Measurements from ENCODE around the gene FOXL2.

Gene FOXL2

DNA sequence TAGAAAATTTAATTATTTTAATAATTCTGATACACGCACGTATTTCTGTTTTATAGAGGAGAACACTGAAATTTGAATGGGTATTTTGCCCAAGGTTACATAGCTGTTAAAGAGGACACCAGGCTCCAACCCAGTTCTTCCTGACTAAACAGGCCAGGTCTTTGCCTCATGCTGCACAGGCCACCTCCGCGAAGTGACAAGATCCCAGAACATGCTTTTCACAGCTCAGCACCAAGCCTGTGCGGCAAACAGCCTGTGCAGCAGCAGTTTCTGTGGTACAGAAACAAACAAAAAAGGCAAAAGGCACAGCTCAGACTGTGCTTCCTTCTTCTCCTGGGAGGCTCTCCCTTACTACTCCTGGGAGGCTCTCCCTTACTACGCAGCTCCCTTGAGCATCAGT is 6.5 kb downstream of the FOXL2 start:
- DNase-seq (ENCODE audit: low spot score): no peak
- H3K4me3 ChIP-seq (ENCODE audit: severe bottlenecking): no peak overlapping the region
- H3K27me3 ChIP-seq (ENCODE audit: insufficient read depth, poor library complexity, severe bottlenecking): peaks cover 100% of the 10 kb centered on the region
- H3K27ac ChIP-seq (ENCODE audit: poor library complexity, severe bottlenecking): no peak overlapping the region
- TF ChIP-seq, protein P1, sequence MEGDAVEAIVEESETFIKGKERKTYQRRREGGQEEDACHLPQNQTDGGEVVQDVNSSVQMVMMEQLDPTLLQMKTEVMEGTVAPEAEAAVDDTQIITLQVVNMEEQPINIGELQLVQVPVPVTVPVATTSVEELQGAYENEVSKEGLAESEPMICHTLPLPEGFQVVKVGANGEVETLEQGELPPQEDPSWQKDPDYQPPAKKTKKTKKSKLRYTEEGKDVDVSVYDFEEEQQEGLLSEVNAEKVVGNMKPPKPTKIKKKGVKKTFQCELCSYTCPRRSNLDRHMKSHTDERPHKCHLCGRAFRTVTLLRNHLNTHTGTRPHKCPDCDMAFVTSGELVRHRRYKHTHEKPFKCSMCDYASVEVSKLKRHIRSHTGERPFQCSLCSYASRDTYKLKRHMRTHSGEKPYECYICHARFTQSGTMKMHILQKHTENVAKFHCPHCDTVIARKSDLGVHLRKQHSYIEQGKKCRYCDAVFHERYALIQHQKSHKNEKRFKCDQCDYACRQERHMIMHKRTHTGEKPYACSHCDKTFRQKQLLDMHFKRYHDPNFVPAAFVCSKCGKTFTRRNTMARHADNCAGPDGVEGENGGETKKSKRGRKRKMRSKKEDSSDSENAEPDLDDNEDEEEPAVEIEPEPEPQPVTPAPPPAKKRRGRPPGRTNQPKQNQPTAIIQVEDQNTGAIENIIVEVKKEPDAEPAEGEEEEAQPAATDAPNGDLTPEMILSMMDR (IDR thresholded peaks at IDR 0.05; ENCODE audit: poor library complexity, severe bottlenecking): no peak
- H3K36me3 ChIP-seq (ENCODE audit: low read depth): no peaks in the 10 kb centered on the region
- H3K4me1 ChIP-seq (ENCODE audit: insufficient read depth, poor library complexity, severe bottlenecking): no peaks in the 10 kb centered on the region
- ATAC-seq (ENCODE audit: low read depth): no peak
- H3K9me3 ChIP-seq (ENCODE audit: severe bottlenecking): no peaks in the 10 kb centered on the region

DNA sequence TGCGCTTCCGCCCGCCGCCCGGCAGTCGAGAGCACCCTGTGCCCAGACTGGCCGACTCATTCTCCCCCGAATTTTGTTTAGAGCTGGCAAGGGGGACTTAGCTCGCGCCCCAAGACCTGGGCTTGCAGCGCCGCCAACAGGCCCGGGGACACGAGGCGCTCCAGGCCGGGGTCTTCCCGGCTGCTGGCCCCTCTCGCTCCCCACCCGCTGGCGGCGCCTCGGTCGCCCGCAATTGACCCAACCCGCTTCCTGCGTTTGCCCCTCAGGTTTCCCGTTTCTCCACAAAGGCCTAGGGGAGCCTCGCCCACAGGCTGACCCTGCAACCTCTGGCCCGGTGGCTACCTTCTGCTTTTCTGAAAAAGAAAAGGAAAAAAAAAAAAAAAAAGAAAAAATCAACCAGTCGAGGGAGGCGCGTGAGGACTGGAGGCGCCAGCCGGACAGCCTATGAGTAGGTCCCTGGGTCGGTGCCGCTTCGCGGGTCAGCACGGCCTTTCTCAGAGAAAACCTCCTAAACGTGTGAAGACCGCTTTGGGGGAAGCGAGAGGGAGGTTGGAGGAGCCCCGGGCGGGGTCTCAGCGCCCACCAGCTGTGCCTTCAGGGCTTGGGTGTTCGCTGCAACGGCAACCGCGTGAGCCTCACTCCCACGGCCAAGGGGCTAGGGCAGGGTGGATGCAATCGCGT is 7.2 kb downstream of the FOXL2 start:
- no peaks in the 10 kb centered on the region for H3K4me1 ChIP-seq (ENCODE audit: insufficient read depth, poor library complexity, severe bottlenecking)
- H3K27me3 ChIP-seq (ENCODE audit: insufficient read depth, poor library complexity, severe bottlenecking): peaks cover 97% of the 10 kb centered on the region
- H3K36me3 ChIP-seq (ENCODE audit: low read depth): no peaks in the 10 kb centered on the region
- no peak for ATAC-seq (ENCODE audit: low read depth)
- no peak overlapping the region for H3K4me3 ChIP-seq (ENCODE audit: severe bottlenecking)
- DNase-seq (ENCODE audit: low spot score): no peak
- H3K9me3 ChIP-seq (ENCODE audit: severe bottlenecking): no peaks in the 10 kb centered on the region
- H3K27ac ChIP-seq (ENCODE audit: poor library complexity, severe bottlenecking): no peak overlapping the region
- TF ChIP-seq, protein P1 (IDR thresholded peaks at IDR 0.05; ENCODE audit: poor library complexity, severe bottlenecking): no peak

DNA sequence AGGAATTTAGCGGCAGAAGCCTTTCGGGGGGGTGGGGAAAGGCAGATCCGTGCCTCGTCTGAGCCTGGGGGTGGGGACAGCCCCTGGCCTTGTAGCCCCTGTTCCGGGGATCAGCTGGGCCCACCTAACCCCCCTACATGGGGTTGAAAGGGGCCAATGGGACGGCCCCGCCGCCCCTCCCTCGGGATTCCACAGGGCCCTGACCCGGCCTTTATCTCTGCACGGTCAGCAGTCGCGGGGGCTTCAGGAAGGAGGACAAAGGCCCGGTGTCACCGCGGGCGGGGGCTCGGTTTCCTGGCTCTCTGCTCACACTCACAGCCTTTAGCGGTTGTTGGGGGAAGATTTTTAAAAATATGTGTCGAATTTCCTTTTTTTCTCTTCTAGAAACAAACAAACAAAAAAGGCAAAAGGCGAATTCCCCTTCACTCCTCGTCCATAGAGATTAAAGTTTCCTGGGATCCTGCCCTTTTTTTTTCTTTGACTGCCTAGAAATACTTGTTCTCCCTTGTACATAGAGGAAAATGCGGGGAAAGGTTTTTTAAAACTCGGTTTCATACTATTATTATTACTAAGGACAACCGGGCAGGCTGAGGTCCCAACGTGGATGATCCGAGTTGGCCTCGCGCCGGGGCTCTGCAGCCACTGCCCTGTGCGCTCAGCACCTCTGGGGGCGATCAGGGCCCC is 7.9 kb downstream of the FOXL2 start:
- Histone ChIP-seq H3K27ac (ENCODE audit: poor library complexity, severe bottlenecking) (no peak overlapping the region), H3K36me3 (ENCODE audit: low read depth) (no peaks in the 10 kb centered on the region), H3K4me3 (ENCODE audit: severe bottlenecking) (no peak overlapping the region), H3K27me3 (ENCODE audit: insufficient read depth, poor library complexity, severe bottlenecking) (peaks cover 90% of the 10 kb centered on the region), H3K4me1 (ENCODE audit: insufficient read depth, poor library complexity, severe bottlenecking) (no peaks in the 10 kb centered on the region), H3K9me3 (ENCODE audit: severe bottlenecking) (no peaks in the 10 kb centered on the region)
- TF ChIP-seq, protein P1 (IDR thresholded peaks at IDR 0.05; ENCODE audit: poor library complexity, severe bottlenecking): no peak
- DNase-seq (ENCODE audit: low spot score) (no peak), ATAC-seq (ENCODE audit: low read depth) (no peak)

DNA sequence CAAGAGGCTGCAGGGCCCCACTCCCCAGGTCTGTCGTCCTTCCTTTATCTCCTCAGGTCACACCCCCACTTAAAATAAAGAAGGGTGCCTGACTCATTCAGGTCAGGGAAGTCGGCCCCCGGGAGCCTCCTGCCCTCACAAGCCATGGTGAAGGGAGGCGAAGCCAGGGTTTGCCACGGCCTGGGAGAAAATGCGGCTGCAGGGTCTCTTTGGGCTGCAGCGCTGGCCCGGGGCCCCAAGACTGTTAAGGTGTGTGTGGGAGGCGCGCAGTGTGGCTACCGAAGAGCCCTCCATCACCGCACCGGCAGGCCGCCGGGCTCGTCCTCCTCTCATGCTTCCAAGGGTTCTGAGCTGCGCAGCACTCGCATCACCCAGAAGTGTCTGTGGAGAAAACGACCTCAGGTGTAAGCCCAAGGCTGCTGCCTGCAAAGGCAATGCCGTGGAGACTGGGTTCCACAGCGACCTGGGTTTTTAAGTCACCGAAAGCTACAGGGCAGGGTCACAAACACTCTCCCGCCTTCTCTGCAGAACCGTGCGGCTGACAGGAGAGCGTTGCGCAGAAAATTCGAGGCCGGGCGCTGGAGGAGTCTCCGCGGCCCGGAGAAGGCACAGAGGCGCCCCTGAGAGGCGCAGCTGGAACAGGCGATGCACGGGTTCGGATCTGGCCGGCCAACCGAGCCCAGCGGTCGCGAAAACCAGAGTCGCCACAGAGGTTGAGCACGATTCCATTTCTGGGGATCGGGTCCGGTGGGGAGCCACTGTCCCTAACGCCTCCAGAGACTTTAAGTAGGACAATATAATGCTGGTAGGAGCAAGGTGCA is 8.7 kb downstream of the FOXL2 start:
- Histone ChIP-seq H3K9me3 (ENCODE audit: severe bottlenecking) (no peaks in the 10 kb centered on the region), H3K27ac (ENCODE audit: poor library complexity, severe bottlenecking) (no peak overlapping the region), H3K4me1 (ENCODE audit: insufficient read depth, poor library complexity, severe bottlenecking) (no peaks in the 10 kb centered on the region), H3K4me3 (ENCODE audit: severe bottlenecking) (no peak overlapping the region), H3K36me3 (ENCODE audit: low read depth) (no peaks in the 10 kb centered on the region), H3K27me3 (ENCODE audit: insufficient read depth, poor library complexity, severe bottlenecking) (peaks cover 83% of the 10 kb centered on the region)
- TF ChIP-seq, protein P1 (IDR thresholded peaks at IDR 0.05; ENCODE audit: poor library complexity, severe bottlenecking): no peak
- no peak for DNase-seq (ENCODE audit: low spot score)
- peak; percentile 30 for ATAC-seq (ENCODE audit: low read depth)
